Neural progenitor cell (in vitro differentiated cells): Measurements from ENCODE around the gene SEMA6B.

Source experiments
- EZH2 ChIP-seq: fragments of 200-600 bp; sonication (generic); IDR thresholded peaks from 2 replicates; pipeline ENCODE4 v1.6.1; 2017; ENCODE audit warnings: antibody characterized with exemption, mild to moderate bottlenecking, moderate library complexity
- EZH2phosphoT487 ChIP-seq: fragments of 200-600 bp; sonication (generic); IDR thresholded peaks from 2 replicates; pipeline ENCODE4 v1.6.1; 2017; ENCODE audit warnings: antibody characterized with exemption
- TF ChIP-seq, protein P1 (sequence below): fragments of 200-600 bp; sonication (generic); IDR thresholded peaks from 2 replicates; pipeline ENCODE4 v1.5.1; 2017; ENCODE audit warnings: antibody characterized with exemption, mild to moderate bottlenecking

GRCh38 chr19:4498694-4499093, 60.8 kb downstream of the SEMA6B start:
- TF ChIP-seq, protein P1, sequence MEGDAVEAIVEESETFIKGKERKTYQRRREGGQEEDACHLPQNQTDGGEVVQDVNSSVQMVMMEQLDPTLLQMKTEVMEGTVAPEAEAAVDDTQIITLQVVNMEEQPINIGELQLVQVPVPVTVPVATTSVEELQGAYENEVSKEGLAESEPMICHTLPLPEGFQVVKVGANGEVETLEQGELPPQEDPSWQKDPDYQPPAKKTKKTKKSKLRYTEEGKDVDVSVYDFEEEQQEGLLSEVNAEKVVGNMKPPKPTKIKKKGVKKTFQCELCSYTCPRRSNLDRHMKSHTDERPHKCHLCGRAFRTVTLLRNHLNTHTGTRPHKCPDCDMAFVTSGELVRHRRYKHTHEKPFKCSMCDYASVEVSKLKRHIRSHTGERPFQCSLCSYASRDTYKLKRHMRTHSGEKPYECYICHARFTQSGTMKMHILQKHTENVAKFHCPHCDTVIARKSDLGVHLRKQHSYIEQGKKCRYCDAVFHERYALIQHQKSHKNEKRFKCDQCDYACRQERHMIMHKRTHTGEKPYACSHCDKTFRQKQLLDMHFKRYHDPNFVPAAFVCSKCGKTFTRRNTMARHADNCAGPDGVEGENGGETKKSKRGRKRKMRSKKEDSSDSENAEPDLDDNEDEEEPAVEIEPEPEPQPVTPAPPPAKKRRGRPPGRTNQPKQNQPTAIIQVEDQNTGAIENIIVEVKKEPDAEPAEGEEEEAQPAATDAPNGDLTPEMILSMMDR, result no peak
- TF ChIP-seq EZH2 (no peak), EZH2phosphoT487 (no peak)
